Body of pancreas (tissue), 4 donors: ENCODE measurements around the gene LRIT1. TPM values are rescaled to one million over a fixed set of nuclear protein-coding genes. Genes with fewer than 3 reads are reported as not detected.

Experiments used
- ATAC-seq: fragments of 150-250 bp; one replicate; pipeline ENCODE4 v1.9.1; 2016
- DNase-seq, 4 donors: peaks; one replicate each; pipeline ENCODE4 v3.0.0-alpha.2; 2019
- H3K27ac ChIP-seq, 4 donors: fragments of 200-600 bp; sonication (generic); 1 replicate in 3 of 4; 2 replicates in 1 of 4; pipeline versions ENCODE4 v1.5.1 to v1.6.1; 2016 to 2019; ENCODE audit warnings: mild to moderate bottlenecking in 1 of 4, mixed read lengths in 1 of 4, moderate library complexity in 1 of 4
- H3K27me3 ChIP-seq, 2 donors: fragments of 200-600 bp; sonication (generic); one replicate each; pipeline ENCODE4 v1.6.0; 2016; ENCODE audit warnings: mild to moderate bottlenecking in 1 of 2
- H3K36me3 ChIP-seq, 2 donors: fragments of 200-600 bp; sonication (generic); replicated peaks in 1 of 2; 2 replicates each; pipeline ENCODE4 v1.5.1; 2016; ENCODE audit warnings: low read depth in 2 of 2; ENCODE audit not compliant: insufficient read depth in 1 of 2
- H3K4me1 ChIP-seq: fragments of 200-600 bp; sonication (generic); one replicate; pipeline ENCODE4 v1.6.0; 2016
- H3K4me3 ChIP-seq, 2 donors: fragments of 200-600 bp; sonication (generic); 1 replicate in 1 of 2; 2 replicates in 1 of 2; pipeline ENCODE4 v1.5.1; 2016 to 2019
- H3K9me3 ChIP-seq, 3 donors: fragments of 200-600 bp; sonication (generic); 1 replicate in 2 of 3; 2 replicates in 1 of 3; pipeline ENCODE4 v1.5.1; 2016
- POLR2A ChIP-seq, 3 donors: fragments of 450-650 bp; IDR thresholded peaks; one replicate each; pipeline ENCODE4 v1.6.1; 2016; ENCODE audit warnings: antibody characterized with exemption in 3 of 3, mild to moderate bottlenecking in 2 of 3
- WGBS, 2 donors: methylation state at CpG; one replicate each; pipeline ENCODE4 v1.1.5; 2017; 5-methylcytosine and 5-hydroxymethylcytosine counted together
- intact Hi-C: fragments of 100-400 bp; cut with DNase I; formaldehyde crosslinking; loops from one replicate; pipeline ENCODE4 v1.15.1; 2023
- total RNA-seq, 2 donors: library from RNA; depleted of rRNA; stranded (reverse); fragments of >200 nt; gene quantifications; one replicate each; pipeline ENCODE4 v1.1.0, GENCODE V29; 2016
- TF ChIP-seq, protein P1 (sequence below), 7 experiments: fragments of 450-650 bp in 4 of 7; fragments of 200-600 bp in 3 of 7; sonication (generic) in 3 of 7; IDR thresholded peaks; one replicate each; pipeline ENCODE4 v1.5.1; 2016 to 2019; ENCODE audit warnings: antibody characterized with exemption in 7 of 7

The LRIT1 gene
- total RNA-seq, 2 donors from 2014 or later = not detected

- intact Hi-C loops = no loop called here
- Histone ChIP-seq H3K27ac (no peak overlapping the region), H3K27me3 (no peaks in the 10 kb centered on the region), H3K36me3 (no peaks in the 10 kb centered on the region), H3K9me3 (no peaks in the 10 kb centered on the region), H3K4me3 (no peak overlapping the region), H3K4me1 (no peaks in the 10 kb centered on the region)
- no peak for ATAC-seq
- DNase-seq = no peak
- WGBS, 2 donors = 53 to 63% methylated on average over 14 to 25 of the region's 25 CpGs
- TF ChIP-seq, protein P1, sequence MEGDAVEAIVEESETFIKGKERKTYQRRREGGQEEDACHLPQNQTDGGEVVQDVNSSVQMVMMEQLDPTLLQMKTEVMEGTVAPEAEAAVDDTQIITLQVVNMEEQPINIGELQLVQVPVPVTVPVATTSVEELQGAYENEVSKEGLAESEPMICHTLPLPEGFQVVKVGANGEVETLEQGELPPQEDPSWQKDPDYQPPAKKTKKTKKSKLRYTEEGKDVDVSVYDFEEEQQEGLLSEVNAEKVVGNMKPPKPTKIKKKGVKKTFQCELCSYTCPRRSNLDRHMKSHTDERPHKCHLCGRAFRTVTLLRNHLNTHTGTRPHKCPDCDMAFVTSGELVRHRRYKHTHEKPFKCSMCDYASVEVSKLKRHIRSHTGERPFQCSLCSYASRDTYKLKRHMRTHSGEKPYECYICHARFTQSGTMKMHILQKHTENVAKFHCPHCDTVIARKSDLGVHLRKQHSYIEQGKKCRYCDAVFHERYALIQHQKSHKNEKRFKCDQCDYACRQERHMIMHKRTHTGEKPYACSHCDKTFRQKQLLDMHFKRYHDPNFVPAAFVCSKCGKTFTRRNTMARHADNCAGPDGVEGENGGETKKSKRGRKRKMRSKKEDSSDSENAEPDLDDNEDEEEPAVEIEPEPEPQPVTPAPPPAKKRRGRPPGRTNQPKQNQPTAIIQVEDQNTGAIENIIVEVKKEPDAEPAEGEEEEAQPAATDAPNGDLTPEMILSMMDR (IDR thresholded peaks at IDR 0.05) = no peak
- TF ChIP-seq POLR2A (IDR thresholded peaks at IDR 0.05) = no peak
Observed at GRCh38 chr10:84214046-84214572, 27.2 kb downstream of the LRIT1 start.

DNA sequence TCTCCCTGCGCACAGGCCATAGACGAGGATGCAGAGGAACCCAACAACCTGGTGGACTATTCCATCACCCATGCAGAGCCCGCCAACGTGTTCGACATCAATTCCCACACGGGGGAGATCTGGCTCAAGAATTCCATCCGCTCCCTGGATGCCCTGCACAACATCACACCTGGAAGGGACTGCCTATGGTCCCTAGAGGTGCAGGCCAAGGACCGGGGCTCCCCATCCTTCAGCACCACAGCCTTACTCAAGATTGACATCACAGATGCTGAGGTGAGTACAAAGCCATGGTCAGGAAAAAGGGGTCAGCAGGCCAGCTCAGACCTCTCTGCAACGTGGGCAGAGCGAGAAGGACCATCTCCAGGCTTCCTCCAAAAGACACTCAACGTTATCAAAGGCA, 28.3 kb downstream of the LRIT1 start:
- Histone ChIP-seq H3K4me1 (no peaks in the 10 kb centered on the region), H3K9me3 (no peaks in the 10 kb centered on the region), H3K27me3 (no peaks in the 10 kb centered on the region), H3K4me3 (no peak overlapping the region), H3K36me3 (no peaks in the 10 kb centered on the region), H3K27ac (no peak overlapping the region)
- ATAC-seq (no peak), DNase-seq (no peak)
- TF ChIP-seq POLR2A (IDR thresholded peaks at IDR 0.05) = no peak
- TF ChIP-seq, protein P1 (IDR thresholded peaks at IDR 0.05) = no peak
- WGBS, 2 donors = 76 to 83% methylated on average over 6 to 11 of the region's 11 CpGs
- intact Hi-C loops = no loop called here

GRCh38 chr10:84212014-84212413, 29.3 kb downstream of the LRIT1 start:
- H3K9me3 ChIP-seq = no peaks in the 10 kb centered on the region
- no peaks in the 10 kb centered on the region for H3K4me1 ChIP-seq
- no peak for ATAC-seq
- H3K27ac ChIP-seq = no peak overlapping the region
- TF ChIP-seq, protein P1 (IDR thresholded peaks at IDR 0.05) = no peak
- TF ChIP-seq POLR2A (IDR thresholded peaks at IDR 0.05) = no peak
- no peaks in the 10 kb centered on the region for H3K36me3 ChIP-seq
- intact Hi-C loops = no loop called here
- DNase-seq = no peak
- no peaks in the 10 kb centered on the region for H3K27me3 ChIP-seq
- H3K4me3 ChIP-seq = no peak overlapping the region
- whole genome bisulfite sequencing, 2 donors = 53 to 65% methylated on average over 5 of the region's 5 CpGs

- no peaks in the 10 kb centered on the region for H3K27me3 ChIP-seq
- DNase-seq (no peak), ATAC-seq (no peak)
- H3K27ac ChIP-seq = no peak overlapping the region
- no peak for TF ChIP-seq POLR2A (IDR thresholded peaks at IDR 0.05)
- TF ChIP-seq, protein P1 (IDR thresholded peaks at IDR 0.05) = no peak
- no peaks in the 10 kb centered on the region for H3K4me1 ChIP-seq
- 56 to 61% methylated on average over 2 of the region's 2 CpGs for WGBS, 2 donors
- intact Hi-C loops = no loop called here
- H3K4me3 ChIP-seq = no peak overlapping the region
- H3K9me3 ChIP-seq = no peaks in the 10 kb centered on the region
- no peaks in the 10 kb centered on the region for H3K36me3 ChIP-seq
Observed at GRCh38 chr10:84211566-84211965, 29.8 kb downstream of the LRIT1 start.

- 56 to 74% methylated on average over 10 of the region's 10 CpGs for WGBS, 2 donors
- intact Hi-C loops = no loop called here
- ATAC-seq (no peak), DNase-seq (no peak)
- Histone ChIP-seq H3K27ac (no peak overlapping the region), H3K9me3 (no peaks in the 10 kb centered on the region), H3K36me3 (no peaks in the 10 kb centered on the region), H3K4me1 (no peaks in the 10 kb centered on the region), H3K4me3 (no peak overlapping the region), H3K27me3 (no peaks in the 10 kb centered on the region)
- TF ChIP-seq, protein P1 (IDR thresholded peaks at IDR 0.05) = no peak
- TF ChIP-seq POLR2A (IDR thresholded peaks at IDR 0.05) = no peak
Observed at GRCh38 chr10:84208023-84208422, 33.3 kb downstream of the LRIT1 start.
